Activated CD4-positive, CD25-positive, alpha-beta regulatory T cell treated with anti-CD3 and anti-CD28 coated beads, Interleukin-2, amount 50 U/mL, for 16 hours (primary cell): ENCODE measurements around the gene NINL.

Source experiments
- DNase-seq: peaks from one replicate; pipeline ENCODE4 v3.0.0-alpha.2; 2020; ENCODE audit warnings: low read depth, low spot score

Gene NINL

DNA sequence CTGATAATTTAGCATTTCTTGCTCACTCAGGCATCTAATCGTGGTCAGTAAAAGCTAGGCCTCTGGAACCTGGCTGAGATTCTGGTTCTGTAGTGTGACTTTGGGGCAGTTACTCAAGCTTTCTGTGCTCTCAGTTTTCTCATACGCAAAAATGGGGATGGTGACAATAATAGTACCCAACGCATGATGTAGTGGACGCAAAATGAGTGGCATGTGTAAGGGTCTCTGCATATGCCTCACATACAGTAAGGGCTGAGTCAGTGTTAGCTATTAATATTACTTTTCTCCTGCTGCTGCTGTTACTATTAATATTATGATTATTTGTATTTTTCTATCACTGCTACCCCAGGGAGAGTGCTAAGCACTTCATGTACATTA is 177.2 kb downstream of the NINL start:
- no peak for DNase-seq

DNA sequence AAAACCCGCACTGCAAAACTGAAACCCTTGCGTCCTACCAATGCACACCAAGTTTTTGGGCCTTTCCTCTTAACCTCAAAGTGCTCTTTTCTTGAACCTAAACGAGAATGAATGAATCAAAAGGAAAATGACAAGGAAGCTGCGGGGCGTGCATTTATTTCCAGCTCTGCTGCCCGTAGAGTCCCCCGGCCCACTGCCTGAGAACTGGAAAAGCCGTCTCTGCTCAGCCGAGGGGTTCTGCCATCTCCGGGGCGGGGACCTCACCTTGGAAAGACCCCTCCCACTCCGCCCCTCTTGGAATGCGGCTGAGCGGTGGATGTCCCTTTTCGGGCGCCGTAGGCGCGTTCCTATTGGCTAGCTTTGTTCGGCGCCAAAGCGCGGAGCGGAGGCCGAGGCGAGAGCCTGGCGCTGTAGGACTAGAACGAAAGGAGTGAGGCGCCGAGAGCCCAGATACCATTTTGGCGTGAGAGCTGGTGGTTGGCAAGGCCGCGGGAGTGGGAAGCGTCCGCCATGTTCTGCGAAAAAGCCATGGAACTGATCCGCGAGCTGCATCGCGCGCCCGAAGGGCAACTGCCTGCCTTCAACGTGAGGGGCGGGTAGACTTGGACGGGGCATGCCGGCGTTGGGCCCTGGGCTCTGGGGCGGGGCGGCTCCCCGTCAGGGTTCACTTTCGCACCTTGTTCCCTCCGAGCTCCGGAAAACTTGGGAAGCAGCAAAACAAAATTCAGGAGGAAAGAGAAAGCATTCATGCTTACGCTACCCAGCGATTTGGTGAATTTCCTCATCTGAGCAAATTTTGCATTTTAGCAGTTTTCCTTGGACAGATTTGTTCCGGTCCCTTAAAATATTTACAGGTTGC is 177.8 kb downstream of the NINL start, which contains the start of gene GINS1:
GINS1 (plus strand) TSS at position 363 of the 859 bp plus-strand sequence; CDS start at position 511, 148 bp downstream.
- peak; percentile 57 for DNase-seq
